ENCODE measurements around the gene RBM5. TPM values are rescaled to one million over a fixed set of nuclear protein-coding genes. Genes with fewer than 3 reads are reported as not detected.

The RBM5 gene
- total and polyA plus RNA-seq, 2 donors from 2014 or later = 51.0 to 149 TPM

DNA sequence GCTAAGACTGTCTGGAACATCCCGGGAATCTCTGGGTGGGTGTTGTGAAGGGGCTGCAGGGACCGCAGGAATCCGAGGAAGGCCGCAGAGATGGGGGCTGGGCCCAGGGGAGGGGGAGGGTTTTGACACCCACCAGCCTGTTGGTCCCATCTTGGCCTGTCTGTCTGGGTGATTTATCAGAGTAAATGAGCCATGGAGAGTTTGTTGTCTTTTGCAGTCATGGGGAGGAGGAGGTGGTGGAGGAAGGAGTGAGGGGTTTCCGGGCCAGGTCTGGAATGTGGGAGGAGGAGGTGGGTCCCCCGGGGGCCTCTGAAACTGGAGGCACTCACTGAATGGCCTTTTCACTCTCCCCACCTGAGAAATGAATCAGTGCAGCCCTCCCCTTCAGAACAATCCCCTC is 77.9 kb downstream of the RBM5 start:
- Histone ChIP-seq H3K27me3 (ENCODE audit: control insufficient read depth, insufficient read depth, low read length) (no peaks in the 10 kb centered on the region), H3K27ac (ENCODE audit: low read depth in 2 of 2, low read length in 2 of 2) (peak overlapping the region; percentile 83 to 90), H3K9me3 (ENCODE audit: control insufficient read depth in 2 of 3, insufficient read depth in 1 of 3, low read length in 3 of 3) (no peaks in the 10 kb centered on the region), H3K4me1 (ENCODE audit: control insufficient read depth in 2 of 3, insufficient read depth in 2 of 3, low read depth in 1 of 3, low read length in 3 of 3) (peaks cover 5 to 88% (median 63%) of the 10 kb centered on the region in 3 donors), H3K4me3 (ENCODE audit: low read length in 3 of 3) (no peak overlapping the region), H3K36me3 (ENCODE audit: control insufficient read depth in 2 of 3, insufficient read depth in 3 of 3, low read length in 3 of 3) (peaks cover 0 to 2% (median 0%) of the 10 kb centered on the region in 3 donors), H3K9ac (ENCODE audit: low read length in 3 of 3) (peak overlapping the region in 1 of 3 donors; percentile 49)
- intact Hi-C loops (cut with DNase I) = no loop called here
- no peak for FAIRE-seq
- TF ChIP-seq, protein P1, sequence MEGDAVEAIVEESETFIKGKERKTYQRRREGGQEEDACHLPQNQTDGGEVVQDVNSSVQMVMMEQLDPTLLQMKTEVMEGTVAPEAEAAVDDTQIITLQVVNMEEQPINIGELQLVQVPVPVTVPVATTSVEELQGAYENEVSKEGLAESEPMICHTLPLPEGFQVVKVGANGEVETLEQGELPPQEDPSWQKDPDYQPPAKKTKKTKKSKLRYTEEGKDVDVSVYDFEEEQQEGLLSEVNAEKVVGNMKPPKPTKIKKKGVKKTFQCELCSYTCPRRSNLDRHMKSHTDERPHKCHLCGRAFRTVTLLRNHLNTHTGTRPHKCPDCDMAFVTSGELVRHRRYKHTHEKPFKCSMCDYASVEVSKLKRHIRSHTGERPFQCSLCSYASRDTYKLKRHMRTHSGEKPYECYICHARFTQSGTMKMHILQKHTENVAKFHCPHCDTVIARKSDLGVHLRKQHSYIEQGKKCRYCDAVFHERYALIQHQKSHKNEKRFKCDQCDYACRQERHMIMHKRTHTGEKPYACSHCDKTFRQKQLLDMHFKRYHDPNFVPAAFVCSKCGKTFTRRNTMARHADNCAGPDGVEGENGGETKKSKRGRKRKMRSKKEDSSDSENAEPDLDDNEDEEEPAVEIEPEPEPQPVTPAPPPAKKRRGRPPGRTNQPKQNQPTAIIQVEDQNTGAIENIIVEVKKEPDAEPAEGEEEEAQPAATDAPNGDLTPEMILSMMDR (IDR thresholded peaks at IDR 0.05; ENCODE audit: borderline replicate concordance, extremely low read depth, insufficient read depth) = no peak
- DNase-seq = peak in 4 of 5 donors; percentile 90 to 97 (median 94)

DNA sequence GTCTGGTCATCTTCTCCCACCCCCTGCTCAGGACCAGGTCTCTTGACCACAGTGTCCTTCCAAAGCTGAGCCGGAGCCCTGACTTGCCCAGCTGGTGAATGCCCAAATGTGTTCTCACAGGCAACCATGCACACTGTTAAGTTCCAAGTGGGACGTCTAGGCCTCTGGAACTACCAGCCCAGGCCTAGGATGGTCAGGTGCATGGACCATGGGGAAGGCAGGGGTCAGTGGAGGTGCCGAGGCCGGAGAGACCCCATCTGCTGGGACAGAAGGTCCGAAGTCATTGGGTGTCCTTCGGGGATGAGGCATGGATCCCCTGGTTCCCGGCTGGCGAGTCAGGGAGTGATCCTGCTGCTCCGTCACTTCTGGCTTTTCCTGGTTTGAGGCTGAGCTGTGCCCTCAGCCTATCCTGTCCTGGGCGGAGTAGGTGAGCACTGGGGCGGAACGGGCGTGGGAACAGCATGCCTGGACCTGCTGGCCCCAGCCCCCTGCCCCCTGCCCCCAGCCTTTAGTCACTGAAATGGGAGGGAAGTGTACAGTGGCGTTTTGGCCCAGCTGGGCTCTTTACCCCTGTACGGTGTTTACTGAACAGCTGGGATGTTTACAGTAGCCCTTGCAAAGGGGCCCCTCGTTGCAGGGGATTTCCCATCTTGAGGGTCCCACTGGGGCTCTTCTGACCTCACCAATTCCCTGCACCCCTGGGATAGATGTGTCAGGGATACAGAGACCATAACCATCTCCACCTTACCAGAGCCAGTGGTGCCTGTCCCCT is 78.5 kb downstream of the RBM5 start:
- DNase-seq (peak; percentile 84 to 91 (median 84)), FAIRE-seq (no peak)
- Histone ChIP-seq H3K9ac (ENCODE audit: low read length in 3 of 3) (peak overlapping the region in 1 of 3 donors; percentile 69), H3K27me3 (ENCODE audit: control insufficient read depth, insufficient read depth, low read length) (no peaks in the 10 kb centered on the region), H3K4me1 (ENCODE audit: control insufficient read depth in 2 of 3, insufficient read depth in 2 of 3, low read depth in 1 of 3, low read length in 3 of 3) (peaks cover 5 to 89% (median 59%) of the 10 kb centered on the region in 3 donors), H3K36me3 (ENCODE audit: control insufficient read depth in 2 of 3, insufficient read depth in 3 of 3, low read length in 3 of 3) (peaks cover 0 to 2% (median 0%) of the 10 kb centered on the region in 3 donors), H3K9me3 (ENCODE audit: control insufficient read depth in 2 of 3, insufficient read depth in 1 of 3, low read length in 3 of 3) (no peaks in the 10 kb centered on the region), H3K4me3 (ENCODE audit: low read length in 3 of 3) (peak overlapping the region in 1 of 3 donors; percentile 14), H3K27ac (ENCODE audit: low read depth in 2 of 2, low read length in 2 of 2) (peak overlapping the region; percentile 83 to 90)
- intact Hi-C loops (cut with DNase I) = no loop called here
- TF ChIP-seq, protein P1 (IDR thresholded peaks at IDR 0.05; ENCODE audit: borderline replicate concordance, extremely low read depth, insufficient read depth) = no peak

DNA sequence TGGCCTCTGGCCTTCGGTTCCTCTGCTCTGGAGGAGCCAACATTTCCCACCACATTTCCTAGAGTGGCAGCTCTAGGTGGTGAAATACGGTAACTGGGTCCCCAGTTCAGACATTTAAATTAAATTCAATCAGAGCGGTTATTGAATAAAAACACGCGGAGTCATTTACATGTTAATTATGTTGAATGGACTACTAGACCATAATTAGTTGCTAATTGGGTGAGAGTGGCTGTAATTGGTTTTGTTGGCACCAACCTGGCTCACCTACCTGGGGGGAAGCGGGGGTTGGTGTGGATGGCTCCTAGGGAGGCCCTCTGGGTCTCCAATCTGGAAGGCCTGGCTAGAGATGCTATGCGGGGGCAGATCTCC is 79.1 kb downstream of the RBM5 start:
- peak overlapping the region in 1 of 3 donors; percentile 14 for H3K4me3 ChIP-seq (ENCODE audit: low read length in 3 of 3)
- no peaks in the 10 kb centered on the region for H3K9me3 ChIP-seq (ENCODE audit: control insufficient read depth in 2 of 3, insufficient read depth in 1 of 3, low read length in 3 of 3)
- peaks cover 0 to 2% (median 0%) of the 10 kb centered on the region in 3 donors for H3K36me3 ChIP-seq (ENCODE audit: control insufficient read depth in 2 of 3, insufficient read depth in 3 of 3, low read length in 3 of 3)
- intact Hi-C loops (cut with DNase I) = no loop called here
- peak overlapping the region in 1 of 3 donors; percentile 69 for H3K9ac ChIP-seq (ENCODE audit: low read length in 3 of 3)
- no peaks in the 10 kb centered on the region for H3K27me3 ChIP-seq (ENCODE audit: control insufficient read depth, insufficient read depth, low read length)
- no peak for FAIRE-seq
- peaks cover 5 to 89% (median 59%) of the 10 kb centered on the region in 3 donors for H3K4me1 ChIP-seq (ENCODE audit: control insufficient read depth in 2 of 3, insufficient read depth in 2 of 3, low read depth in 1 of 3, low read length in 3 of 3)
- DNase-seq = no peak
- TF ChIP-seq, protein P1 (IDR thresholded peaks at IDR 0.05; ENCODE audit: borderline replicate concordance, extremely low read depth, insufficient read depth) = no peak
- peak overlapping the region; percentile 83 to 90 for H3K27ac ChIP-seq (ENCODE audit: low read depth in 2 of 2, low read length in 2 of 2)
